ENCODE measurements around the gene YAE1.
A peak's percentile ranks its signal among the peaks of the same experiment; 100 is the strongest.

YAE1 gene

DNA sequence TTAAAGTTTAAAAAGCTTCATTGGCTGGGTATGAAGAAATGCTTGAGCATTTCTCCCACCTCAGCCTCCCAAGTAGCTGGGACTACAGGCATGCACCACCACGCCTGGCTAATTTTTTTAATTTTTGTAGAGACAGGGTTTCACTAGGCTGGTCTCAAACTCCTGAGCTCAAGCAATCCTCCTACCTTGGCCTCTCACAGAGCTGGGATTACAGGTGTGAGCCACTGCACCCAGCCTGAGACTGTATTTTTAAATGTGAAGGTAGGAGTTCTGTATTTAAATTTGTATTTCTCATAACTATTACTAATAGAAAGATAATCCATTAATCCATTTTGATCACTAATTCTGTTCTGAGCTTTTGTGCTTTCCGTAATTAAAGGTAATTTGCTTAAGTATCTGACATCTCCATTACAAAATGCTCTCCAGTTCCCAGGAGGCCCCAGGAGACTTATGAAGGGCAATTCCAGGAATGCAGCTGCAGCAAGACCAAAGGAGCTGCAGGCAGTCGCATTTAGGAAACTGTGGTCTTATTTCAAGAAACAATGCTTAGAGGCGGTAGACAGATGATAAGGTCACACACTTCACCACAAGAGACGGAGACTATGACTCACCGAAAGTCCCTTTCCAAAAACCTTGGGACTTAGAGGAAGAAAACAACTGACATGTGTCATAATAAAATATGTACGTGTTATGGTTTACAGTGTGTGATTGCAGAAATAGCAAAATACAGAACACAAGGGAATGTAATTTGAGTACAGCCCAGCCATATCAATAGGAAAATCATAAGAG, 23.3 kb downstream of the YAE1 start:
- Histone ChIP-seq H3K4me3 (ENCODE audit: insufficient read length, low read depth) (no peak overlapping the region), H3K27me3 (ENCODE audit: insufficient read depth, insufficient read length) (no peaks in the 10 kb centered on the region), H3K36me3 (ENCODE audit: insufficient read depth, insufficient read length, low read length) (no peaks in the 10 kb centered on the region), H3K9ac (ENCODE audit: insufficient read length, low read depth) (no peak overlapping the region), H3K4me1 (ENCODE audit: insufficient read depth, insufficient read length) (no peaks in the 10 kb centered on the region), H3K9me3 (ENCODE audit: insufficient read depth, low read length) (no peaks in the 10 kb centered on the region; the same call in 1 of the 2 replicates)
- TF ChIP-seq YY1 (IDR thresholded peaks at IDR 0.05; ENCODE audit: insufficient read depth, insufficient read length) (no peak), SUZ12 (IDR thresholded peaks at IDR 0.05; ENCODE audit: extremely low read depth, insufficient read depth, insufficient read length) (no peak), ZNF274 (IDR thresholded peaks at IDR 0.05; ENCODE audit: low read depth, low read length) (no peak)
- DNase-seq (ENCODE audit: low read depth, low spot score) = peak; percentile 95

DNA sequence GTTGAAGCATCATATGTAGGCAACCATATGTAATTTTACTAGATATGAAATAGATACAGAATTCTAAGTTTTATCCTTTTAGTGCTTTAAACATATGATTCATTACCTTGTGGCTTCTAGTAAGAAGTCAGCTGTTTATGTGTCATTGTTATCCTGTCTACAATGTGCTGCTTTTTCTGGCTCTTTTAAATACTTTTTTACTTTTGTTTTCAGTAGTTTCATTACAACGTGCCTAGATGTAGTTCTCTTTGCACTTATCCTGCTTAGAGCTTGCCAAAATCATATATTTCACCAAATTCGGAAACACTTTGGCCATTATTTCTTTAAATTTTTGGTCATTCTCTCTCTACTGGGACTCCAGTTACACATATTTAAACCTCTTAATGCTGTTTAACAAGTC, 26.4 kb downstream of the YAE1 start:
- H3K9ac ChIP-seq (ENCODE audit: insufficient read length, low read depth) = no peak overlapping the region
- H3K4me3 ChIP-seq (ENCODE audit: insufficient read length, low read depth) = no peak overlapping the region
- H3K27me3 ChIP-seq (ENCODE audit: insufficient read depth, insufficient read length) = no peaks in the 10 kb centered on the region
- H3K36me3 ChIP-seq (ENCODE audit: insufficient read depth, insufficient read length, low read length) = no peaks in the 10 kb centered on the region
- DNase-seq (ENCODE audit: low read depth, low spot score) = no peak
- no peak for TF ChIP-seq SUZ12 (IDR thresholded peaks at IDR 0.05; ENCODE audit: extremely low read depth, insufficient read depth, insufficient read length)
- H3K9me3 ChIP-seq (ENCODE audit: insufficient read depth, low read length) = no peaks in the 10 kb centered on the region; the same call in 1 of the 2 replicates
- H3K4me1 ChIP-seq (ENCODE audit: insufficient read depth, insufficient read length) = no peaks in the 10 kb centered on the region

DNA sequence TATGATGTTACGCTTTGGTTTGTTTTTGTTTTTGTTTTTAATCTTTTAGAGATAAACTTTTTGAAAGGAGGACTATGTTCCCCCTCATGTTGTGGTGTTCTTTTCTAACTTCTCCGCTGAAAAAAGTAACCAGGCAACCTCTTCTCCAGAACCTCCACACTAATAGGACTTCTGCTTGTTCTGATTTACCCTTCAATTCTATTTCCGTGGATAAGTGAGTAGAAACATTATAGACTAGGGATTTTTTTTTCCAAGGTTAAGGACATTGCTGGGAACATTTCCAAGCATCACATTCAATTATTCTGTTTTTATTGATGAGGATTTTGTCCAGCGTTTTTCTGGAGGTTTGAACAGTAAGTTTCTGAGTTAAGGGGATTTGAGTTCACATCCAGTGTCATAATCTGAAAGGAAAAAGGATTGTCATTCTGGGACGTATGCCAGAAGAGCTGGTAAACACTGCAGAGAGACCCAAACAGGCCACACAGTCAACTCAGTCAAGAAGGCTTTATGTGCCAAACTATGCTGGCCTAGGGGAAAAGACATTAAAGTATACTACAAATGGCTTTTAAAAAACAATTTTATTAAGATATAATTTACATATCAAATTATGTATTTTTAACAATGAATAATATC, 28.9 kb downstream of the YAE1 start:
- Histone ChIP-seq H3K27me3 (ENCODE audit: insufficient read depth, insufficient read length) (no peaks in the 10 kb centered on the region), H3K4me1 (ENCODE audit: insufficient read depth, insufficient read length) (no peaks in the 10 kb centered on the region), H3K36me3 (ENCODE audit: insufficient read depth, insufficient read length, low read length) (no peaks in the 10 kb centered on the region), H3K4me3 (ENCODE audit: insufficient read length, low read depth) (no peak overlapping the region), H3K9ac (ENCODE audit: insufficient read length, low read depth) (no peak overlapping the region), H3K9me3 (ENCODE audit: insufficient read depth, low read length) (no peaks in the 10 kb centered on the region; the same call in 1 of the 2 replicates)
- no peak for TF ChIP-seq SUZ12 (IDR thresholded peaks at IDR 0.05; ENCODE audit: extremely low read depth, insufficient read depth, insufficient read length)
- no peak for TF ChIP-seq ZNF274 (IDR thresholded peaks at IDR 0.05; ENCODE audit: low read depth, low read length)
- no peak for TF ChIP-seq YY1 (IDR thresholded peaks at IDR 0.05; ENCODE audit: insufficient read depth, insufficient read length)
- DNase-seq (ENCODE audit: low read depth, low spot score) = no peak

DNA sequence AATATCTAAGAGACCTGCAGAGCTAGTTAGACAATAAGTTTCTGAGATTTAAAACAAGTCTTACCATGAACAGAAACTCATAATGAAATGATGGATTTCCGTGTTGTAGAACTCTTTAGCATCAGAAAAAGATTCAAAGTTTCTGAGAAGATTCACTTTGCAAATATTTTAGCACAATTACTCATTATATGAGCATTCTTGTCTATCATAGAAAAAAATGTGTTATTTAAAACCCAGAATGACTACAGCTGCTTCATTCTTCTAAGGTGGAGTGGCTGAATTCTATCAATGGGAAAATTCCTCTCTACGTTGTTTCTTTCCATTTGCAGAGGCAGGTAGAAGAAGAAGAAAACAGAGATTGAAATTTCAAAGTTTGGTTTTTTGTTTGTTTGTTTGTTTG, 36.1 kb downstream of the YAE1 start:
- no peak overlapping the region for H3K4me3 ChIP-seq (ENCODE audit: insufficient read length, low read depth)
- no peaks in the 10 kb centered on the region for H3K4me1 ChIP-seq (ENCODE audit: insufficient read depth, insufficient read length)
- H3K27me3 ChIP-seq (ENCODE audit: insufficient read depth, insufficient read length) = no peaks in the 10 kb centered on the region
- H3K36me3 ChIP-seq (ENCODE audit: insufficient read depth, insufficient read length, low read length) = no peaks in the 10 kb centered on the region
- H3K9me3 ChIP-seq (ENCODE audit: insufficient read depth, low read length) = no peaks in the 10 kb centered on the region
- H3K9ac ChIP-seq (ENCODE audit: insufficient read length, low read depth) = no peak overlapping the region
- no peak for DNase-seq (ENCODE audit: low read depth, low spot score)
- TF ChIP-seq ZNF274 (IDR thresholded peaks at IDR 0.05; ENCODE audit: low read depth, low read length) = no peak
- no peak for TF ChIP-seq YY1 (IDR thresholded peaks at IDR 0.05; ENCODE audit: insufficient read depth, insufficient read length)
- no peak for TF ChIP-seq SUZ12 (IDR thresholded peaks at IDR 0.05; ENCODE audit: extremely low read depth, insufficient read depth, insufficient read length)

DNA sequence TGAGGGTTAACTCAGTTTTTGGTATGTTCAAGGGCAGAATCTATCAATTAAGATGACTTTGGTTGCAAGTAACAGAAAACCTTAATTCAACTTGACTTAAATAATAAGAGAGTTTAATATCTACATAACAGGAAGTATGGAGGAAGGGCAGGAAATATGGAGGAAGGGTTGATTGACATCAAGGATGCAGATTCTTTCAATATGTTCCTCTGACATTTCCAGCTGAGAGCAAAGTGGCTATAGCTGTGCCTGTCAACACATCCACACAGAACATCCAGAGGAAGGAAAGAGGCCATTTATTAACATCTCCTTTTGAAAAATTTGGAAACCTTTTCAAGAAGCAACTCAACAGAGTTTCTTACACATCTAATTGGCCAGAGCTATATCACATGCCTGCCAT, 37.7 kb downstream of the YAE1 start:
- H3K27me3 ChIP-seq (ENCODE audit: insufficient read depth, insufficient read length) = no peaks in the 10 kb centered on the region
- no peaks in the 10 kb centered on the region for H3K4me1 ChIP-seq (ENCODE audit: insufficient read depth, insufficient read length)
- no peak for TF ChIP-seq YY1 (IDR thresholded peaks at IDR 0.05; ENCODE audit: insufficient read depth, insufficient read length)
- no peak for TF ChIP-seq ZNF274 (IDR thresholded peaks at IDR 0.05; ENCODE audit: low read depth, low read length)
- no peak for TF ChIP-seq SUZ12 (IDR thresholded peaks at IDR 0.05; ENCODE audit: extremely low read depth, insufficient read depth, insufficient read length)
- no peak overlapping the region for H3K4me3 ChIP-seq (ENCODE audit: insufficient read length, low read depth)
- H3K9me3 ChIP-seq (ENCODE audit: insufficient read depth, low read length) = no peaks in the 10 kb centered on the region
- no peaks in the 10 kb centered on the region for H3K36me3 ChIP-seq (ENCODE audit: insufficient read depth, insufficient read length, low read length)
- no peak overlapping the region for H3K9ac ChIP-seq (ENCODE audit: insufficient read length, low read depth)
- no peak for DNase-seq (ENCODE audit: low read depth, low spot score)

DNA sequence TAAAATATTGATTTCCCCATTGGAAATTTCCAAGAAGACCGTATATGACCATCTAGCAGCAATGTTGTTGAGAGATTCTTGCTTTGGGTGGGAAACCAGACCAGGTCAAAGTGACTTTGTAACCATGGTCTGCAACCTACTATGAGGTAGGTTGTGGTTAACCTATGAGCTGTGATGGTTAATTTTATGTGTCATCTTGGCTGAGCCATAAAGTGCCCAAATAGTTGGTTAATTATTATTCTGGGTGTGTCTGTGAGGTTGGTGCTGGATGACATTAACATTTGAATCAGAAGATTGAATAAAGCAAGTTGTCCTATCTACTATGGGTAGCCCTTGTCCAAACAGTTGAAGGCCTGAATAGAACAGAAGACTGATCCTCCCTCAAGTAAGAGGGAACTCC, 38.9 kb downstream of the YAE1 start:
- Histone ChIP-seq H3K9ac (ENCODE audit: insufficient read length, low read depth) (no peak overlapping the region), H3K36me3 (ENCODE audit: insufficient read depth, insufficient read length, low read length) (no peaks in the 10 kb centered on the region), H3K4me1 (ENCODE audit: insufficient read depth, insufficient read length) (no peaks in the 10 kb centered on the region), H3K27me3 (ENCODE audit: insufficient read depth, insufficient read length) (no peaks in the 10 kb centered on the region), H3K4me3 (ENCODE audit: insufficient read length, low read depth) (no peak overlapping the region), H3K9me3 (ENCODE audit: insufficient read depth, low read length) (no peaks in the 10 kb centered on the region)
- no peak for TF ChIP-seq ZNF274 (IDR thresholded peaks at IDR 0.05; ENCODE audit: low read depth, low read length)
- TF ChIP-seq YY1 (IDR thresholded peaks at IDR 0.05; ENCODE audit: insufficient read depth, insufficient read length) = no peak
- TF ChIP-seq SUZ12 (IDR thresholded peaks at IDR 0.05; ENCODE audit: extremely low read depth, insufficient read depth, insufficient read length) = no peak
- no peak for DNase-seq (ENCODE audit: low read depth, low spot score)

DNA sequence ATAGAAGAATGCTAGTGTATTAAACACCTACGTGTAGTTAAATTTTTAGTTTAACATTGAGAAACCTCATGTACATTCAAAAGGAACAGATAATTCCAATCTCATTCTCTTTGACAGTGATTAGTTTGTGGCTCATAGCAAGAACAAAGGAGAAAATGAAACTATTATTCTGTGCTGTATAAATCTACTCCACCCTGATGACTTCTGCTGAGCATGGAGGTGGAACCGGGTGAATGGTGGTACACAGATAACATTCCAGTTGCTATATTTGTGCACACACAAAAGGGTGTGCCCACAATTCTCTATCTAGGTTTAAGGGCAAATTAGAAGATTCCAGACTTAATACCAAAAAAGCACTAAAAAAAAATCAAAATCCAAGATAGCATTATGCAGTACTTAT, 40.1 kb downstream of the YAE1 start:
- no peak overlapping the region for H3K4me3 ChIP-seq (ENCODE audit: insufficient read length, low read depth)
- no peak for TF ChIP-seq ZNF274 (IDR thresholded peaks at IDR 0.05; ENCODE audit: low read depth, low read length)
- no peak for TF ChIP-seq SUZ12 (IDR thresholded peaks at IDR 0.05; ENCODE audit: extremely low read depth, insufficient read depth, insufficient read length)
- TF ChIP-seq YY1 (IDR thresholded peaks at IDR 0.05; ENCODE audit: insufficient read depth, insufficient read length) = no peak
- H3K27me3 ChIP-seq (ENCODE audit: insufficient read depth, insufficient read length) = no peaks in the 10 kb centered on the region
- no peaks in the 10 kb centered on the region for H3K4me1 ChIP-seq (ENCODE audit: insufficient read depth, insufficient read length)
- no peak overlapping the region for H3K9ac ChIP-seq (ENCODE audit: insufficient read length, low read depth)
- H3K36me3 ChIP-seq (ENCODE audit: insufficient read depth, insufficient read length, low read length) = no peaks in the 10 kb centered on the region
- no peak for DNase-seq (ENCODE audit: low read depth, low spot score)
- H3K9me3 ChIP-seq (ENCODE audit: insufficient read depth, low read length) = no peaks in the 10 kb centered on the region
